Measurements from ENCODE around the gene RPGRIP1. TPM values are rescaled to one million over a fixed set of nuclear protein-coding genes. Genes with fewer than 3 reads are reported as not detected.

The RPGRIP1 gene
- 1 to 10 TPM in 1 of 6 donors, under 1 TPM in 4, not detected in 1; 0.15 to 1.0 (median 0.34) TPM for total RNA-seq

DNA sequence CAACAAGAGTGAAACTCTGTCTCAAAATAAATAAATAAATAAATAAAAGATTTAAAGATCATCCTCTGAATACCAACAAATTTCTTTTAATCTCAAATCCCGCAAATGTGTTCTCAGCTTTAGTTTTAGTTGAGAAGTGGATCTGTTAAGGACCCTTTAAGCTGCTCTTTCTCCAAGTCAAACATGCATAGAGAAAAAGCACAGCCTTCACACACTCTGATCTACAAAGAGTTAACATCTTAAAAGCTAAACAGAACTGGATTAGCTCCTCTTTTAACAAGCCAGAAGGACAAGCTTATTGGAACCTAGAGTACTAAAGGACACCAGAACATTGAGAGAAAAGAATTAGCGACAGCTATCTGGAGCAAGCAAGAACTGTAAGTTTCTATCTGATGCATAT lies at the start of gene RPGRIP1:
Gene RPGRIP1, plus strand, starts transcription at position 301 of the 400 bp plus-strand sequence. CDS start 7,894 bp downstream, outside the sequence.
- TF ChIP-seq POLR2AphosphoS5 (IDR thresholded peaks at IDR 0.05): no peak
- no peak for TF ChIP-seq EP300 (IDR thresholded peaks at IDR 0.05)
- no peak for TF ChIP-seq POLR2A (IDR thresholded peaks at IDR 0.05)
- TF ChIP-seq, protein P1, sequence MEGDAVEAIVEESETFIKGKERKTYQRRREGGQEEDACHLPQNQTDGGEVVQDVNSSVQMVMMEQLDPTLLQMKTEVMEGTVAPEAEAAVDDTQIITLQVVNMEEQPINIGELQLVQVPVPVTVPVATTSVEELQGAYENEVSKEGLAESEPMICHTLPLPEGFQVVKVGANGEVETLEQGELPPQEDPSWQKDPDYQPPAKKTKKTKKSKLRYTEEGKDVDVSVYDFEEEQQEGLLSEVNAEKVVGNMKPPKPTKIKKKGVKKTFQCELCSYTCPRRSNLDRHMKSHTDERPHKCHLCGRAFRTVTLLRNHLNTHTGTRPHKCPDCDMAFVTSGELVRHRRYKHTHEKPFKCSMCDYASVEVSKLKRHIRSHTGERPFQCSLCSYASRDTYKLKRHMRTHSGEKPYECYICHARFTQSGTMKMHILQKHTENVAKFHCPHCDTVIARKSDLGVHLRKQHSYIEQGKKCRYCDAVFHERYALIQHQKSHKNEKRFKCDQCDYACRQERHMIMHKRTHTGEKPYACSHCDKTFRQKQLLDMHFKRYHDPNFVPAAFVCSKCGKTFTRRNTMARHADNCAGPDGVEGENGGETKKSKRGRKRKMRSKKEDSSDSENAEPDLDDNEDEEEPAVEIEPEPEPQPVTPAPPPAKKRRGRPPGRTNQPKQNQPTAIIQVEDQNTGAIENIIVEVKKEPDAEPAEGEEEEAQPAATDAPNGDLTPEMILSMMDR (IDR thresholded peaks at IDR 0.05): no peak
- DNase-seq (no peak), ATAC-seq (ENCODE audit: low FRiP score in 2 of 2) (no peak)
- H3K9me3 ChIP-seq: no peaks in the 10 kb centered on the region
- no peaks in the 10 kb centered on the region for H3K36me3 ChIP-seq
- no peaks in the 10 kb centered on the region for H3K4me1 ChIP-seq
- H3K4me3 ChIP-seq: no peak within 1 kb of the TSS
- no peak within 1 kb of the TSS for H3K27ac ChIP-seq
- WGBS, 2 donors: 83 to 85% methylated on average over 2 of the region's 2 CpGs
- H3K27me3 ChIP-seq: no peaks in the 10 kb centered on the region

DNA sequence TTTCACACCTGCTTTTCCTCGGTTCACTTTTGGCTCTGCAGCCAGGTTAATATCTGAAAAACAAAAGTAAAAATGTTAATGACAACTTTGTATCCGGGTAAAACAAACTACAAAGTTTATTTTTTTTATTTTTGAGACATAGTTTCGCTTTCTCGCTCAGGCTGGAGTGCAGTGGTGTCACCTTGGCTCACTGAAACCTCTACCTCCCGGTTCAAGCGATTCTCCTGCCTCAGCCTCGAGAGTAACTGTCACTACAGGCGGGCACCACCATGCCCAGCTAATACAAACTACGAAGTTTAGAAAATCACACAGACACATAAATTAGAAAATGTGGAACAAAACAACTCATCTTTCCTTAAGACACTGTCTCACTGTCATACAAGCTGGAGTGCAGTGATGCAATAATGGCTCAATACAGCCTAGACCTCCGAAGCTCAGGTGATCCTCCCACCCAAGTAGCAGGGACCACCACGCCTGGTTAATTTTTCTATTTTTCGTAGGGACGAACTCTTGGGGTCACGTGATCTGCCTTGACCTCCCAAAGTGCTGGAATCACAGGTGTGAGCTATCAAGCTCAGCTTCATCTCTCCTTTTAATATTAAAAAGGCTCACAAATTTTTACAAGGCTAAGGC lies 48.7 kb upstream of the RPGRIP1 start:
- ATAC-seq (ENCODE audit: low FRiP score in 2 of 2) (no peak), DNase-seq (no peak)
- peaks cover 36 to 49% (median 41%) of the 10 kb centered on the region in 4 donors for H3K4me1 ChIP-seq
- H3K4me3 ChIP-seq: no peak overlapping the region
- no peak overlapping the region for H3K27ac ChIP-seq
- H3K9me3 ChIP-seq: no peaks in the 10 kb centered on the region
- H3K27me3 ChIP-seq: no peaks in the 10 kb centered on the region
- WGBS, 2 donors: 71 to 76% methylated on average over 14 of the region's 14 CpGs
- TF ChIP-seq EP300 (IDR thresholded peaks at IDR 0.05) (no peak), POLR2A (IDR thresholded peaks at IDR 0.05) (no peak), POLR2AphosphoS5 (IDR thresholded peaks at IDR 0.05) (no peak)
- TF ChIP-seq, protein P1 (IDR thresholded peaks at IDR 0.05): no peak
- H3K36me3 ChIP-seq: peaks cover 30 to 83% (median 60%) of the 10 kb centered on the region in 4 donors

DNA sequence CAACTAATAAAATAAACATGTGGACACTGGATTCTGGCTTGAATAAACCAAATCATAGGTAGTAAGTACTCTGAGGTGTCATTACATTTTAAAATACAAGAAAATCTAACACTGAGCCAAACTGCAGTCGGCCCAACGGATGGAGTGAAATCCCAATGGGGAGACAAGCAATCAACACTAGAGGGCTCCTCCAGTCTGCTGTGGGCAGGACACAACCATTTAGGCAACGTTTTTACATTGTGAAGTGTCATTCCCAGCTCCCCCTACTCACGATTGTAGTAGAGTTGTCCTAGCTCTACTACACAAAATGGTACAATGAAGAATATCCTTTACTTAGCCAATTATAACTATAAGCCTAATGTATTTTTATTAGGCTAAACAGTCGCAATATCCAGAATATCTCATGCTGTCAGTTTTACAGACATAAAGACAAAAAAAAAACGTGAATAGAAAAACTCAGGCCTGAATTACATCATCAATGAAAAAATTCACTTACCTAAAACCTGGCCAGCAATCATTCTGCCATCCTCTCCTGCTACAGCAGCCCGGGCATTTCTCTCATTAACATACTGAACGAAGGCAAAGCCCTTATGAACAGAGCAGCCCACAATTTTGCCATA lies 46.3 kb upstream of the RPGRIP1 start:
- Histone ChIP-seq H3K27ac (no peak overlapping the region), H3K4me3 (no peak overlapping the region), H3K27me3 (no peaks in the 10 kb centered on the region), H3K9me3 (no peaks in the 10 kb centered on the region), H3K36me3 (peaks cover 26 to 75% (median 43%) of the 10 kb centered on the region in 4 donors), H3K4me1 (peaks cover 45 to 73% (median 57%) of the 10 kb centered on the region in 4 donors)
- ATAC-seq (ENCODE audit: low FRiP score in 2 of 2) (peak in 1 of 2 donors; percentile 30), DNase-seq (no peak)
- WGBS, 2 donors: 59 to 66% methylated on average over 8 of the region's 8 CpGs
- TF ChIP-seq POLR2A (IDR thresholded peaks at IDR 0.05) (no peak), EP300 (IDR thresholded peaks at IDR 0.05) (no peak), POLR2AphosphoS5 (IDR thresholded peaks at IDR 0.05) (no peak)
- TF ChIP-seq, protein P1 (IDR thresholded peaks at IDR 0.05): no peak

DNA sequence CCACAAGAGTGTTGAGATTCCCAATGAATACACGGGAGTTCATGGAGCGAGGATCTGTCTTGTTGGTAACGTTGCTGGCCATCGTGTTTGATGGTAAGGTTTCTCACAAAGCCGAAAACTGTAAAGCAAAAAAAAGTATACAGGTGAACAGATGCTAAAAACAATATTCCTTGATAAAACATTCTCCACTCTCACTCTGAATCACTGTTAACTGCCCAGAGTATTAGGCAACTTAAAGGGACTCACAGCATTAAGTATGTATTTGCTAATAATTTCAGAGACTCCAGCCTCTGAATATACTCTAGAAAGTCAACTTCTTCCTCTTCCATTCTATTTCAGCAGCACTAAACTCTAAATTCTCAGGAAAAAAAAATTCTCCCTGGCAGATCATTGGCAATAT lies 45.8 kb upstream of the RPGRIP1 start:
- H3K36me3 ChIP-seq: peaks cover 25 to 75% (median 38%) of the 10 kb centered on the region in 4 donors

More for the DNA sequence above, 45.8 kb upstream of the RPGRIP1 start:
- Histone ChIP-seq H3K9me3 (no peaks in the 10 kb centered on the region), H3K4me3 (no peak overlapping the region), H3K27ac (no peak overlapping the region), H3K4me1 (peaks cover 45 to 78% (median 59%) of the 10 kb centered on the region in 4 donors), H3K27me3 (no peaks in the 10 kb centered on the region)
- TF ChIP-seq POLR2A (IDR thresholded peaks at IDR 0.05): no peak
- TF ChIP-seq, protein P1 (IDR thresholded peaks at IDR 0.05): no peak
- TF ChIP-seq POLR2AphosphoS5 (IDR thresholded peaks at IDR 0.05): no peak
- no peak for TF ChIP-seq EP300 (IDR thresholded peaks at IDR 0.05)
- WGBS, 2 donors: 91 to 92% methylated on average over 5 of the region's 5 CpGs
- DNase-seq (no peak), ATAC-seq (ENCODE audit: low FRiP score in 2 of 2) (no peak)
